Gastrocnemius medialis (tissue), 4 donors: ENCODE data around the gene ARHGAP15.

ENCODE experiments used
- POLR2A ChIP-seq, 2 donors: fragments of 450-650 bp; IDR thresholded peaks; one replicate each; pipeline ENCODE4 v1.6.1; 2017; ENCODE audit warnings: antibody characterized with exemption in 2 of 2, mild to moderate bottlenecking in 2 of 2, moderate library complexity in 2 of 2
- TF ChIP-seq, protein P1 (sequence below), 5 experiments: fragments of 450-650 bp in 3 of 5; fragments of 200-600 bp in 2 of 5; sonication (generic) in 2 of 5; IDR thresholded peaks in 4 of 5; conservative IDR thresholded peaks in 1 of 5; 1 replicate in 4 of 5; 2 replicates in 1 of 5; pipeline ENCODE4 v1.5.1; 2016 to 2019; ENCODE audit warnings: antibody characterized with exemption in 5 of 5, mild to moderate bottlenecking in 3 of 5, moderate library complexity in 3 of 5

DNA sequence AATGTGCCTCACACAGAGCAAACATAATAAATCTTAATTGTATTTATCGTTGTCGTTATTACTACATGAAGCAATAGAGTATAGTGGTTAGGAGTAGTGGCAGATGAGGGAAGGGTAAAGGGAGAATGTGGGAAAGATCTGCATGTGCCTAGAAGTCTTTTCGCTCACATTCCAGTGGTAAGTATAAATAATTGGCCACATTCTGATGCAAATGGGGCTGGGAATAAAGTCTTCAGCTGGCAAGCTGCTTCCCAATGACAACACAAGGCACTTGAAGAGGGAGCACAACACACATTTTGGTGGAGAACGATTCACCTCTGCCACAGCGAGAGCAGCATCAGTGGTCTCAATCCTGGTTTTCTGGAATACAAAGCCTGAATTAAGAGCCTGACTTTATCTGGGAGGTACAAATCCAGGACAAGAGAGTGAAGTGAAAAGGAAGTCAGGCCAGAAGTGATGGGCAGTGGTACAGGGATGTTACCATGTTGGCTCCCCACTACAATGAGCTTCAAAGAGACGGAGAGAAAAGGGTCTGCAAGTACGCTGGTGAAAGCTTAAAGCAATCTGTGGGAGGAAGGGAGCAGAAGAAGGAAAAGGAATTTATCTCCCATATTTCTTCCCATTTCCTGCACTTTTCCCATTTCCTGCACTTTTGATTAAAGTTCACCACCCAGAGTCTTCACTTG, 112.3 kb downstream of the ARHGAP15 start:
- TF ChIP-seq, protein P1, sequence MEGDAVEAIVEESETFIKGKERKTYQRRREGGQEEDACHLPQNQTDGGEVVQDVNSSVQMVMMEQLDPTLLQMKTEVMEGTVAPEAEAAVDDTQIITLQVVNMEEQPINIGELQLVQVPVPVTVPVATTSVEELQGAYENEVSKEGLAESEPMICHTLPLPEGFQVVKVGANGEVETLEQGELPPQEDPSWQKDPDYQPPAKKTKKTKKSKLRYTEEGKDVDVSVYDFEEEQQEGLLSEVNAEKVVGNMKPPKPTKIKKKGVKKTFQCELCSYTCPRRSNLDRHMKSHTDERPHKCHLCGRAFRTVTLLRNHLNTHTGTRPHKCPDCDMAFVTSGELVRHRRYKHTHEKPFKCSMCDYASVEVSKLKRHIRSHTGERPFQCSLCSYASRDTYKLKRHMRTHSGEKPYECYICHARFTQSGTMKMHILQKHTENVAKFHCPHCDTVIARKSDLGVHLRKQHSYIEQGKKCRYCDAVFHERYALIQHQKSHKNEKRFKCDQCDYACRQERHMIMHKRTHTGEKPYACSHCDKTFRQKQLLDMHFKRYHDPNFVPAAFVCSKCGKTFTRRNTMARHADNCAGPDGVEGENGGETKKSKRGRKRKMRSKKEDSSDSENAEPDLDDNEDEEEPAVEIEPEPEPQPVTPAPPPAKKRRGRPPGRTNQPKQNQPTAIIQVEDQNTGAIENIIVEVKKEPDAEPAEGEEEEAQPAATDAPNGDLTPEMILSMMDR (IDR thresholded peaks at IDR 0.05 in 4 of 5, conservative IDR thresholded peaks at IDR 0.05 in 1 of 5) = no peak
- no peak for TF ChIP-seq POLR2A (IDR thresholded peaks at IDR 0.05)
